ENCODE results near the gene KRT74. TPM values are rescaled to one million over a fixed set of nuclear protein-coding genes. Genes with fewer than 3 reads are reported as not detected.

The KRT74 gene
- total RNA-seq, 1 experiment from 2014 or later, result not detected

DNA sequence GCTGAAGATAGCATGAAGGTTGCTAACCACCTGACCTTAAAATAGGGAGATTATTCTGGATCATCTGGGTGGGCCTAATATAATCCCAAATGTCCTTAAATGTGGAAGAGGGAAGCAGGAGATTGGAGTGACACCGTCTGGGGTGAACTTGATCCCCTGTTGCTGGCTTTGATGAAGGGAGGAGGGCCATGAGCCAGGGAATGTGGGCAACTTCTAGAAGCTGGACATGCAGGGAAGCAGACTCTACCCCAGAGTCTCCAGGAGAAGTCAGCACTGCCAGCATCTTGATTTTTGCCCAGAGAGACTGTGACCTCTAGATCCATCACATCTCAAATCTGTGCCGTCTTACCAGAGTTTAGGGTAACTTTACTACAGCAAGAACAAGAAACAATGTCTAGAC is 44.2 kb downstream of the KRT74 start:
- DNase-seq, result no peak
- no peak overlapping the region for H3K4me3 Mint-ChIP-seq (ENCODE audit: unreplicated experiment)
- H3K36me3 ChIP-seq (ENCODE audit: control insufficient read depth, insufficient read depth, low read length), result no peaks in the 10 kb centered on the region
- H3K9me3 ChIP-seq, result no peaks in the 10 kb centered on the region
- no peaks in the 10 kb centered on the region for H3K9me3 Mint-ChIP-seq (ENCODE audit: unreplicated experiment)
- TF ChIP-seq CTCF (IDR thresholded peaks at IDR 0.05; ENCODE audit: insufficient read depth in 1 of 2, low read depth in 1 of 2, low read length in 1 of 2, severe bottlenecking in 1 of 2, unreplicated experiment in 1 of 2), result no peak
- BruUV-seq (replicated peaks), result no TSS peak
- no peak overlapping the region for H3K4me3 ChIP-seq (ENCODE audit: low read depth, low read length)
- intact Hi-C loops (cut with micrococcal nuclease; ENCODE audit: unreplicated experiment), result no loop called here
- ChIA-PET POLR2A (no interaction called here), CTCF (no interaction called here)
- H3K36me3 Mint-ChIP-seq (ENCODE audit: insufficient read depth, unreplicated experiment), result no peaks in the 10 kb centered on the region
- no peak overlapping the region for H3K27ac Mint-ChIP-seq (ENCODE audit: unreplicated experiment)
- H3K27me3 ChIP-seq (replicated peaks; ENCODE audit: control insufficient read depth, insufficient read depth, low read length), result no peaks in the 10 kb centered on the region
- no peaks in the 10 kb centered on the region for H3K4me1 Mint-ChIP-seq (ENCODE audit: low read depth, unreplicated experiment)
- H3K4me1 ChIP-seq, result no peaks in the 10 kb centered on the region
- H3K27me3 Mint-ChIP-seq (ENCODE audit: insufficient read depth, unreplicated experiment), result no peaks in the 10 kb centered on the region

- Histone ChIP-seq H3K4me1 (no peaks in the 10 kb centered on the region), H3K9me3 (no peaks in the 10 kb centered on the region), H3K27me3 (replicated peaks; ENCODE audit: control insufficient read depth, insufficient read depth, low read length) (no peaks in the 10 kb centered on the region), H3K36me3 (ENCODE audit: control insufficient read depth, insufficient read depth, low read length) (no peaks in the 10 kb centered on the region), H3K4me3 (ENCODE audit: low read depth, low read length) (no peak overlapping the region)
- Mint-ChIP-seq H3K9me3 (ENCODE audit: unreplicated experiment) (no peaks in the 10 kb centered on the region), H3K4me1 (ENCODE audit: low read depth, unreplicated experiment) (no peaks in the 10 kb centered on the region), H3K27ac (ENCODE audit: unreplicated experiment) (no peak overlapping the region), H3K27me3 (ENCODE audit: insufficient read depth, unreplicated experiment) (no peaks in the 10 kb centered on the region), H3K36me3 (ENCODE audit: insufficient read depth, unreplicated experiment) (no peaks in the 10 kb centered on the region), H3K4me3 (ENCODE audit: unreplicated experiment) (no peak overlapping the region)
- intact Hi-C loops (cut with micrococcal nuclease; ENCODE audit: unreplicated experiment), result no loop called here
- ChIA-PET CTCF (no interaction called here), POLR2A (no interaction called here)
- peak in 1 of 2 experiments; percentile 14 for DNase-seq
- BruUV-seq (replicated peaks), result no TSS peak
- TF ChIP-seq CTCF (IDR thresholded peaks at IDR 0.05; ENCODE audit: insufficient read depth in 1 of 2, low read depth in 1 of 2, low read length in 1 of 2, severe bottlenecking in 1 of 2, unreplicated experiment in 1 of 2), result no peak
These were observed 45.0 kb downstream of the KRT74 start for GRCh38 chr12:52528641-52529143.

DNA sequence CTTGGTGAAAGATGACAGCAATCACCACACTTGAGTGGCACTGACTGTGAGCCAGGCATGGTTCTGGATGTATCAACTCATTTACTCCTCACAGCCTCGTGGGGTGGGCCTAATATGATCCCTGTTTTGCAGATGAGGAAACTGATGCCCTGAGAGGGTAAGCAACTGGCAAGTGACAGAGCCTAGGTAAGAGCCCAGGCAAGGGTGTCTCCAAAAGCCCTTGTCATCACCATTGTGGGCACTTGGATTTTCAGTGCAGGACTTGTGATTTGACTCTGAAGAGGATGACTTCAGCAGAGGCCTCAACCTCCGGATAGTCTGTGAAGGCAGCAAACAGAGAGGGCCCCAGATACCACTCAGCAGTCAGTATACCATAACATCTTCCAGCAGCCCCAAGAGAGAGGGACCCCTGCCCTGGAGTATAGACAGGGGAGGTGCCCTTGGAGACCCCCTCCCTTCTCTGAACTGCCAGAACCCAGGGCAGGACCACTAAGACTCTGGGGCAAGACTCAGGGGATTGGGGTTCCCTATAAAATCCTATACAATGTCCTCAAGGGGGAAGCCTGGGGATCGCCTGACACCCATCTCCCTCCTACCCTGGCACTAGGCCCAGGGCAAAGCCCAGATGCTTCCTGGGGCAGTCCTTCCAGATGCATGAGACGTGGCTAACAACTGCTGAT is 46.4 kb downstream of the KRT74 start:
- ChIA-PET CTCF (no interaction called here), POLR2A (no interaction called here)
- 0 out of 2 replicates have a peak, but pooled peaks cover 8% of the 10 kb centered on the region for H3K4me1 ChIP-seq
- no peaks in the 10 kb centered on the region for H3K27me3 ChIP-seq (replicated peaks; ENCODE audit: control insufficient read depth, insufficient read depth, low read length)
- Mint-ChIP-seq H3K27ac (ENCODE audit: unreplicated experiment) (no peak overlapping the region), H3K9me3 (ENCODE audit: unreplicated experiment) (no peaks in the 10 kb centered on the region), H3K4me3 (ENCODE audit: unreplicated experiment) (no peak overlapping the region), H3K4me1 (ENCODE audit: low read depth, unreplicated experiment) (no peaks in the 10 kb centered on the region), H3K27me3 (ENCODE audit: insufficient read depth, unreplicated experiment) (no peaks in the 10 kb centered on the region), H3K36me3 (ENCODE audit: insufficient read depth, unreplicated experiment) (no peaks in the 10 kb centered on the region)
- no TSS peak for BruUV-seq (replicated peaks)
- no peaks in the 10 kb centered on the region for H3K9me3 ChIP-seq
- TF ChIP-seq CTCF (IDR thresholded peaks at IDR 0.05; ENCODE audit: insufficient read depth in 1 of 2, low read depth in 1 of 2, low read length in 1 of 2, severe bottlenecking in 1 of 2, unreplicated experiment in 1 of 2), result no peak
- no peaks in the 10 kb centered on the region for H3K36me3 ChIP-seq (ENCODE audit: control insufficient read depth, insufficient read depth, low read length)
- intact Hi-C loops (cut with micrococcal nuclease; ENCODE audit: unreplicated experiment), result no loop called here
- no peak overlapping the region for H3K4me3 ChIP-seq (ENCODE audit: low read depth, low read length)
- no peak for DNase-seq

All from Caco-2 (cell line).